ENCODE data around the gene ZBTB18. TPM values are rescaled to one million over a fixed set of nuclear protein-coding genes. Genes with fewer than 3 reads are reported as not detected.

ZBTB18 gene
- total and polyA plus RNA-seq, 10 donors, result 17.2 to 43.0 (median 32.8) TPM

- peak overlapping the region; percentile 97 to 100 (median 100) for H3K27ac ChIP-seq
- 0 to 2% (median 1%) methylated on average over 6 to 89 of the region's 109 CpGs for WGBS, 5 donors
- intact Hi-C loops (cut with DNase I; ENCODE audit: low total_unique reads), result loop anchor here (10.0 kb wide), 1 partner anchor 194 kb away; the partner anchor contains the start of gene AKT3
Observed at GRCh38 chr1:244048256-244049161, 2.6 kb upstream of the ZBTB18 start.

DNA sequence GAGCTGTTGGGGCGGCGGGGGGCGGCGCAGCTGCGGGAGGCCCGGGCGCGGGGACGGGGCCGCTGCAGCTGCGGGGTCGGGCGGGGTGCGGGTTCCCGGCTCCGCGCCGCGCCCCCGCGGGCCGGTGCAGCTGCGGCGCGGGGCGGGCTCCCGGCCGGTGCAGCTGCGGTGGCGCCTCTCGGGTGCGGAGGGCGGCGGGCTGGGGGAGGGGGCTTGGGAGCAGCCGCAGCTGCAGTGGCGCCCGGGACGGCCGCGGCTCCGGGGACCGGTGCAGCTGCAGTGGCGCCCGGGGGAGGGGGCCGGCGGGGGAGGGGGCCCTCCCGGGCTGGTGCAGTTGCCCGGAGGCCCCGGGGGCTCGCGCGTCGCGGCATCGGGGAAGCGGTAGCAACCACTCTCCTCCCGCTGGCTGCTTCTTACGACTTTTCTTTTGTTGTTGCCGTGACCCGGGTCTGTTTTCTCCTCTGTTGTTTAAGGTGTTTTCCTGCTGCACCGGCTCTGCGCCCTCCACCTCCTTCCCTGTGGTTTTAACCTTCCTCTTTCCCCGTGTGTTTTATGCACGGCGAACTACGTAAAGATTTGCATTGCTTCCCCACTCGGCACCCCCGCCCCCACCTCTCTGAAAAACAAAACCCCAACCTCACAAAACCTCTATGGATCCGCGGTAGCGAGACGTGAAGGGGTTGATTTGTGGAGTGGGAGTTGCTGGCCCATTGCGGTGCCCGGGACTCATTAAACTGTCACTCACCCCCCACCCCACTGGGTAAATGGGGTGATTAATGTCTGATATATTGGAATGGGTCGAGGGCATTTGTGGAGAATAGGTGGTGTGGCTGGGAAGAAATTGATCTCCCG is 1.7 kb upstream of the ZBTB18 start:
- TF ChIP-seq, protein P1, sequence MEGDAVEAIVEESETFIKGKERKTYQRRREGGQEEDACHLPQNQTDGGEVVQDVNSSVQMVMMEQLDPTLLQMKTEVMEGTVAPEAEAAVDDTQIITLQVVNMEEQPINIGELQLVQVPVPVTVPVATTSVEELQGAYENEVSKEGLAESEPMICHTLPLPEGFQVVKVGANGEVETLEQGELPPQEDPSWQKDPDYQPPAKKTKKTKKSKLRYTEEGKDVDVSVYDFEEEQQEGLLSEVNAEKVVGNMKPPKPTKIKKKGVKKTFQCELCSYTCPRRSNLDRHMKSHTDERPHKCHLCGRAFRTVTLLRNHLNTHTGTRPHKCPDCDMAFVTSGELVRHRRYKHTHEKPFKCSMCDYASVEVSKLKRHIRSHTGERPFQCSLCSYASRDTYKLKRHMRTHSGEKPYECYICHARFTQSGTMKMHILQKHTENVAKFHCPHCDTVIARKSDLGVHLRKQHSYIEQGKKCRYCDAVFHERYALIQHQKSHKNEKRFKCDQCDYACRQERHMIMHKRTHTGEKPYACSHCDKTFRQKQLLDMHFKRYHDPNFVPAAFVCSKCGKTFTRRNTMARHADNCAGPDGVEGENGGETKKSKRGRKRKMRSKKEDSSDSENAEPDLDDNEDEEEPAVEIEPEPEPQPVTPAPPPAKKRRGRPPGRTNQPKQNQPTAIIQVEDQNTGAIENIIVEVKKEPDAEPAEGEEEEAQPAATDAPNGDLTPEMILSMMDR (IDR thresholded peaks at IDR 0.05 in 8 of 11, conservative IDR thresholded peaks at IDR 0.05 in 3 of 11), result no peak
- peak in 2 of 3 donors; percentile 44 to 49 for TF ChIP-seq POLR2A (IDR thresholded peaks at IDR 0.05)
- peak; percentile 55 to 90 (median 71) for TF ChIP-seq POLR2AphosphoS5 (IDR thresholded peaks at IDR 0.05)
- no peaks in the 10 kb centered on the region for H3K27me3 ChIP-seq (replicated peaks in 1 of 7)
- WGBS, 5 donors, result 0 to 1% (median 1%) methylated on average over 30 to 76 of the region's 76 CpGs
- intact Hi-C loops (cut with DNase I; ENCODE audit: low total_unique reads), result loop anchor here (10.0 kb wide), 2 partner anchors 195 to 225 kb away; partner anchors contain the start of gene AKT3
- peak overlapping the region; percentile 65 to 100 (median 96) for H3K27ac ChIP-seq
- peak overlapping the region; percentile 63 to 88 (median 68) for H3K4me3 ChIP-seq
- peak; percentile 94 for DNase-seq
- no peaks in the 10 kb centered on the region for H3K9me3 ChIP-seq
- peaks cover 0 to 11% (median 8%) of the 10 kb centered on the region in 6 donors for H3K36me3 ChIP-seq
- peaks cover 22 to 65% (median 45%) of the 10 kb centered on the region in 6 donors for H3K4me1 ChIP-seq

More at GRCh38 chr1:244048256-244049161, 2.6 kb upstream of the ZBTB18 start:
- DNase-seq, result peak; percentile 100
- Histone ChIP-seq H3K27me3 (replicated peaks in 1 of 7) (no peaks in the 10 kb centered on the region), H3K4me1 (peaks cover 22 to 56% (median 45%) of the 10 kb centered on the region in 6 donors), H3K9me3 (no peaks in the 10 kb centered on the region), H3K36me3 (peaks cover 0 to 2% (median under 1%) of the 10 kb centered on the region in 6 donors), H3K4me3 (peak overlapping the region; percentile 34 to 88 (median 68))
- TF ChIP-seq POLR2A (IDR thresholded peaks at IDR 0.05), result no peak
- TF ChIP-seq POLR2AphosphoS5 (IDR thresholded peaks at IDR 0.05), result no peak
- TF ChIP-seq, protein P1 (IDR thresholded peaks at IDR 0.05 in 8 of 11, conservative IDR thresholded peaks at IDR 0.05 in 3 of 11), result no peak

DNA sequence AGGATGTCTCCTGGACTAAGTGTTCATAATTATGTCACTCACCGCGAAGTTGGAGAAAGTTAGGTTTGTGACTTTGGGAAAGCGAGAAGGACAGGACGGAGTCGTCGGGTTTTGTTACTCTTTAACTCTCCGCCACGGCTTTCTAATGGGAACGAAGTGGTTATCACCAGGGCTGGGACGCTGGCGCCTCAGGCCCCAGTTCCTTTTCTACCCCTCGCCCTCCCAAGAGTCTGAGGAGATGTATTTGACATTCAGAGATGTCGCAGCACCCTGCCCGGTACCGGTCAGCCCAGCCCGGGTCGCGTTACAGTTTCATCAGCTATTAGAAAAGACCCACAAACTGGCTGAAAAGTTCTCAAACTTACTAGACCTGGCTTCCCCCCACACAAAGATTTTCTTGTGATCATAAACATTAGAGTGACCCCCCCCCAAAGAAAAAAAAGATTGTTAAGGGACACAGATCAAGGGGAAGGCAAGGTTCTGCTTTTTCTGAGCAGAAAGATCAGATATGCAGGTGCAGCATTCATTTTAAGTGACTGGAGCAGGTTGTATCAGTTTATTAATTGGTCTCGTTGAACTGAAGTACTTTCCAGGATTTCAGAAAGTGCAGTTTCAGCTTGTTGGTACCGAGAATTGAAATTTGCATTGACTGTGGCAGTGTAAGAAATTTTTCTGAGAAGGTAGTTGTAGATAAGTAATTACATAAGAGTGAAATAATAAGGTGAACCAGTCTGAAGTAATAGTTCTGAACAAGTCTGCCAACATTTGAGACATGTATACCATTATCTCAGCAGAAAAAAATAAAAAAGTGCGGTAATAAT is 859 bp upstream of the ZBTB18 start:
- H3K9me3 ChIP-seq, result no peaks in the 10 kb centered on the region
- TF ChIP-seq POLR2A (IDR thresholded peaks at IDR 0.05) (no peak), POLR2AphosphoS5 (IDR thresholded peaks at IDR 0.05) (no peak)
- TF ChIP-seq, protein P1 (IDR thresholded peaks at IDR 0.05 in 8 of 11, conservative IDR thresholded peaks at IDR 0.05 in 3 of 11), result no peak
- peak overlapping the region; percentile 65 to 100 (median 96) for H3K27ac ChIP-seq
- peak overlapping the region; percentile 63 to 88 (median 68) for H3K4me3 ChIP-seq
- peaks cover 22 to 73% (median 45%) of the 10 kb centered on the region in 6 donors for H3K4me1 ChIP-seq
- intact Hi-C loops (cut with DNase I; ENCODE audit: low total_unique reads), result loop anchor here (10.0 kb wide), 1 partner anchor 225 kb away; no protein-coding TSS in a partner anchor
- 5 to 12% (median 9%) methylated on average over 21 of the region's 21 CpGs for WGBS, 5 donors
- H3K27me3 ChIP-seq (replicated peaks in 1 of 7), result no peaks in the 10 kb centered on the region
- peak; percentile 86 for DNase-seq
- peaks cover 0 to 19% (median 17%) of the 10 kb centered on the region in 6 donors for H3K36me3 ChIP-seq

Measured in spleen (tissue), 11 donors.